ENCODE measurements around the gene NUTF2. TPM values are rescaled to one million over a fixed set of nuclear protein-coding genes. Genes with fewer than 3 reads are reported as not detected.

NUTF2 gene
- total RNA-seq, 1 donor = 203 TPM

DNA sequence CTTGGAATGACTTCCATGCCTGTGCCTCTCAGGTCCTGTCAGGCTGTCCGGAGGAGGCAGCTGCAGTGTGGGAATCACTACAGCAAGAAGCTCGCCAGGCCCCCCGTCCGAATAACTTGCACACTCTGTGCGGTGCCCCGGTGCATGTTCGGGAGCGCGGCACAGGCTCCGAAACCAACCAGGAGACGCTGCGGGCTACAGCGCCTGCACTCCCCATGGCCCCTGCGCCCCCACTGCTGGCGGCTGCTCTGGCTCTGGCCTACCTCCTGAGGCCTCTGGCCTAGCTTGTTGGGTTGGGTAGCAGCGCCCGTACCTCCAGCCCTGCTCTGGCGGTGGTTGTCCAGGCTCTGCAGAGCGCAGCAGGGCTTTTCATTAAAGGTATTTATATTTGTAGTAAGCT is 39.2 kb downstream of the NUTF2 start:
- Histone ChIP-seq H2AFZ (ENCODE audit: low read length) (no peak overlapping the region), H4K20me1 (ENCODE audit: insufficient read depth, low read length) (peaks cover 25% of the 10 kb centered on the region), H3K79me2 (ENCODE audit: insufficient read depth, low read length) (no peaks in the 10 kb centered on the region), H3K27me3 (ENCODE audit: insufficient read depth, low read length) (no peaks in the 10 kb centered on the region), H3K27ac (ENCODE audit: low read depth, low read length) (no peak overlapping the region), H3K9me3 (ENCODE audit: low read depth, low read length) (no peaks in the 10 kb centered on the region), H3K4me2 (ENCODE audit: insufficient read depth, low read length) (no peak overlapping the region), H3K36me3 (ENCODE audit: insufficient read depth, low read length) (peaks cover 32% of the 10 kb centered on the region), H3K4me3 (ENCODE audit: insufficient read depth, low read length) (no peak overlapping the region), H3K4me1 (ENCODE audit: insufficient read depth, low read length) (peaks cover 8% of the 10 kb centered on the region)
- DNase-seq (ENCODE audit: insufficient read length, low spot score, missing footprints) = peak; percentile 37
- TF ChIP-seq, protein P1, sequence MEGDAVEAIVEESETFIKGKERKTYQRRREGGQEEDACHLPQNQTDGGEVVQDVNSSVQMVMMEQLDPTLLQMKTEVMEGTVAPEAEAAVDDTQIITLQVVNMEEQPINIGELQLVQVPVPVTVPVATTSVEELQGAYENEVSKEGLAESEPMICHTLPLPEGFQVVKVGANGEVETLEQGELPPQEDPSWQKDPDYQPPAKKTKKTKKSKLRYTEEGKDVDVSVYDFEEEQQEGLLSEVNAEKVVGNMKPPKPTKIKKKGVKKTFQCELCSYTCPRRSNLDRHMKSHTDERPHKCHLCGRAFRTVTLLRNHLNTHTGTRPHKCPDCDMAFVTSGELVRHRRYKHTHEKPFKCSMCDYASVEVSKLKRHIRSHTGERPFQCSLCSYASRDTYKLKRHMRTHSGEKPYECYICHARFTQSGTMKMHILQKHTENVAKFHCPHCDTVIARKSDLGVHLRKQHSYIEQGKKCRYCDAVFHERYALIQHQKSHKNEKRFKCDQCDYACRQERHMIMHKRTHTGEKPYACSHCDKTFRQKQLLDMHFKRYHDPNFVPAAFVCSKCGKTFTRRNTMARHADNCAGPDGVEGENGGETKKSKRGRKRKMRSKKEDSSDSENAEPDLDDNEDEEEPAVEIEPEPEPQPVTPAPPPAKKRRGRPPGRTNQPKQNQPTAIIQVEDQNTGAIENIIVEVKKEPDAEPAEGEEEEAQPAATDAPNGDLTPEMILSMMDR (IDR thresholded peaks at IDR 0.05; ENCODE audit: extremely low read depth, low read depth, low read length) = no peak

DNA sequence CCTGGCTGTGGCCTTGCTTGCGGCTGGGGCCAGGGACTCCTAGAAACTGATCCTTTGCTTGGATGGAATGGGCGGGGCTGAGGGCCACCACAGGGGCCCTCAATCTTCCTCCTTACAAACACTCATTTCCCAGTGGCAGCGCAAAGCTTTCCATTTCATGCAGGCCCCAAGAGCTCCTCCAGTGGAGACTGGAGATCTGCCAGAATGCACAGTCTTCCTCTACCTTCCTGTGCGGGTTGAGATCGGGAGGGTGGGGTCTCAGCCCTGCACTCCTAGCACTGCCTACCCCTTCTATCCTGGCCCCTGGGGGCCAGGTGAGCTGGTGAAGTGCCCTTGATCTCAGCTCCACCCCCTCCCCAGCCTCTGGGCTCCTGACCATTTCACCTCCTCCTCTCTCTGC is 39.7 kb downstream of the NUTF2 start:
- Histone ChIP-seq H3K79me2 (ENCODE audit: insufficient read depth, low read length) (no peaks in the 10 kb centered on the region), H3K9me3 (ENCODE audit: low read depth, low read length) (no peaks in the 10 kb centered on the region), H3K4me2 (ENCODE audit: insufficient read depth, low read length) (no peak overlapping the region), H3K4me1 (ENCODE audit: insufficient read depth, low read length) (peaks cover 8% of the 10 kb centered on the region), H3K27me3 (ENCODE audit: insufficient read depth, low read length) (no peaks in the 10 kb centered on the region), H4K20me1 (ENCODE audit: insufficient read depth, low read length) (peaks cover 25% of the 10 kb centered on the region), H3K27ac (ENCODE audit: low read depth, low read length) (no peak overlapping the region), H3K36me3 (ENCODE audit: insufficient read depth, low read length) (peaks cover 28% of the 10 kb centered on the region), H3K4me3 (ENCODE audit: insufficient read depth, low read length) (no peak overlapping the region), H2AFZ (ENCODE audit: low read length) (no peak overlapping the region)
- DNase-seq (ENCODE audit: insufficient read length, low spot score, missing footprints) = peak; percentile 84
- TF ChIP-seq, protein P1 (IDR thresholded peaks at IDR 0.05; ENCODE audit: extremely low read depth, low read depth, low read length) = no peak

DNA sequence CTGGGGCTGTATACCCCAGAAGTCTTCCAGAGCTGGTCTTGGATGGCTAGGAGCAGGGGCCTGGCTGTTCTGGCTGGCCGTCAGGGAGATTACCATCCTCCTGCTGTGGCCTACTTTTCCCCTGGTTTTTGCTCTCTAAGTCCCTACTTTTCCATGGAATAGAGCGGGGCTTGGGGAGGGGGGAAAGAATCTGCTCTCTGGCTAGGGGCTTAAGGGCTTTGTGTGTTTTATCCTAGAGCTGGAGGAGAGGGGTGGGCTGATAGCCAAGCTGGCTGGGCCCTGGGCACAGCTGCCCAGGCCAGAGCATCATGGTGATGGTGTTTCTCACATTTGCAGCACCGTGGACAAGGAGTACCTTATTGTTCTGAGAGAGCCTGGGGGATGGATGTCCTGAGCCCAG is 41.6 kb downstream of the NUTF2 start:
- no peak overlapping the region for H3K4me2 ChIP-seq (ENCODE audit: insufficient read depth, low read length)
- DNase-seq (ENCODE audit: insufficient read length, low spot score, missing footprints) = peak; percentile 69
- TF ChIP-seq, protein P1 (IDR thresholded peaks at IDR 0.05; ENCODE audit: extremely low read depth, low read depth, low read length) = no peak
- peaks cover 14% of the 10 kb centered on the region for H3K36me3 ChIP-seq (ENCODE audit: insufficient read depth, low read length)
- H3K4me3 ChIP-seq (ENCODE audit: insufficient read depth, low read length) = no peak overlapping the region
- peaks cover 17% of the 10 kb centered on the region for H4K20me1 ChIP-seq (ENCODE audit: insufficient read depth, low read length)
- H3K9me3 ChIP-seq (ENCODE audit: low read depth, low read length) = no peaks in the 10 kb centered on the region
- peaks cover 8% of the 10 kb centered on the region for H3K4me1 ChIP-seq (ENCODE audit: insufficient read depth, low read length)
- H2AFZ ChIP-seq (ENCODE audit: low read length) = no peak overlapping the region
- H3K79me2 ChIP-seq (ENCODE audit: insufficient read depth, low read length) = peaks cover 2% of the 10 kb centered on the region
- no peaks in the 10 kb centered on the region for H3K27me3 ChIP-seq (ENCODE audit: insufficient read depth, low read length)
- no peak overlapping the region for H3K27ac ChIP-seq (ENCODE audit: low read depth, low read length)

DNA sequence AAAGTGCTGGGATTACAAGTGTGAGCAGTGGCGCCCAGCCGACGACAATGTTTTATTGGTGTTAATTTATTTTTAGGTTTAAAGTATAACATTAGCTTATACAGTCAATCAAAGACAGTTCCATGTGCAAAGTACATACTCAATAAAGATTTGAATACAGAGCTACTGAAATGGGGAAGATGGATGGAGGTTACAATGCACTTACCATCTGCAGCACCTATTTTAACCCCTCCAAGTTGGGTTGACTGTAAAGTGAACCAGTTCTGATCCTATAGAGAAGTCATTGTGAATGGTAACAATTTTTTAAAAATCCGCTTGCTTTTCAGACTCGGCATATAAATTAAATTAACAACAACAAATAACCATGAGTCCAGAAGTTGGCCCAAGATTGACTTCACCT is 45.6 kb downstream of the NUTF2 start:
- TF ChIP-seq, protein P1 (IDR thresholded peaks at IDR 0.05; ENCODE audit: extremely low read depth, low read depth, low read length) = no peak
- H3K4me1 ChIP-seq (ENCODE audit: insufficient read depth, low read length) = peaks cover 16% of the 10 kb centered on the region
- H2AFZ ChIP-seq (ENCODE audit: low read length) = peak overlapping the region; percentile 75
- H3K4me3 ChIP-seq (ENCODE audit: insufficient read depth, low read length) = peak overlapping the region; percentile 97
- DNase-seq (ENCODE audit: insufficient read length, low spot score, missing footprints) = no peak
- no peaks in the 10 kb centered on the region for H3K36me3 ChIP-seq (ENCODE audit: insufficient read depth, low read length)
- no peak overlapping the region for H3K27ac ChIP-seq (ENCODE audit: low read depth, low read length)
- H3K79me2 ChIP-seq (ENCODE audit: insufficient read depth, low read length) = peaks cover 42% of the 10 kb centered on the region
- no peaks in the 10 kb centered on the region for H3K9me3 ChIP-seq (ENCODE audit: low read depth, low read length)
- peaks cover 9% of the 10 kb centered on the region for H4K20me1 ChIP-seq (ENCODE audit: insufficient read depth, low read length)
- no peaks in the 10 kb centered on the region for H3K27me3 ChIP-seq (ENCODE audit: insufficient read depth, low read length)
- peak overlapping the region; percentile 82 for H3K4me2 ChIP-seq (ENCODE audit: insufficient read depth, low read length)

Measured in osteoblast (primary cell).